Measurements from ENCODE around the gene GABRD.

Gene GABRD

GRCh38 chr1:2055911-2056575 lies 36.9 kb downstream of the GABRD start:
- H3K9me3 ChIP-seq (ENCODE audit: control insufficient read depth, insufficient read depth, low read length), result no peaks in the 10 kb centered on the region
- 0 out of 2 replicates have a peak, but pooled peaks cover 5% of the 10 kb centered on the region for H3K36me3 ChIP-seq (ENCODE audit: insufficient read depth, low read length)
- no peaks in the 10 kb centered on the region for H3K4me1 ChIP-seq (ENCODE audit: insufficient read depth, low read length)
- no peak overlapping the region for H3K9ac ChIP-seq (ENCODE audit: low read depth, low read length)

GRCh38 chr1:2056955-2057590 lies 37.9 kb downstream of the GABRD start:
- Histone ChIP-seq H3K9ac (ENCODE audit: low read depth, low read length) (no peak overlapping the region), H3K9me3 (ENCODE audit: control insufficient read depth, insufficient read depth, low read length) (no peaks in the 10 kb centered on the region), H3K4me1 (ENCODE audit: insufficient read depth, low read length) (no peaks in the 10 kb centered on the region), H3K36me3 (ENCODE audit: insufficient read depth, low read length) (0 out of 2 replicates have a peak, but pooled peaks cover 5% of the 10 kb centered on the region)

- Histone ChIP-seq H3K9ac (ENCODE audit: low read depth, low read length) (no peak overlapping the region), H3K9me3 (ENCODE audit: control insufficient read depth, insufficient read depth, low read length) (no peaks in the 10 kb centered on the region), H3K4me1 (ENCODE audit: insufficient read depth, low read length) (no peaks in the 10 kb centered on the region), H3K36me3 (ENCODE audit: insufficient read depth, low read length) (0 out of 2 replicates have a peak, but pooled peaks cover 5% of the 10 kb centered on the region)
Observed at GRCh38 chr1:2059290-2059953, 40.3 kb downstream of the GABRD start.

- Histone ChIP-seq H3K9ac (ENCODE audit: low read depth, low read length) (no peak overlapping the region), H3K4me1 (ENCODE audit: insufficient read depth, low read length) (no peaks in the 10 kb centered on the region), H3K9me3 (ENCODE audit: control insufficient read depth, insufficient read depth, low read length) (no peaks in the 10 kb centered on the region), H3K36me3 (ENCODE audit: insufficient read depth, low read length) (peaks cover 5% of the 10 kb centered on the region; the same call in 1 of the 2 replicates)
Observed at GRCh38 chr1:2060072-2060471, 40.9 kb downstream of the GABRD start.

DNA sequence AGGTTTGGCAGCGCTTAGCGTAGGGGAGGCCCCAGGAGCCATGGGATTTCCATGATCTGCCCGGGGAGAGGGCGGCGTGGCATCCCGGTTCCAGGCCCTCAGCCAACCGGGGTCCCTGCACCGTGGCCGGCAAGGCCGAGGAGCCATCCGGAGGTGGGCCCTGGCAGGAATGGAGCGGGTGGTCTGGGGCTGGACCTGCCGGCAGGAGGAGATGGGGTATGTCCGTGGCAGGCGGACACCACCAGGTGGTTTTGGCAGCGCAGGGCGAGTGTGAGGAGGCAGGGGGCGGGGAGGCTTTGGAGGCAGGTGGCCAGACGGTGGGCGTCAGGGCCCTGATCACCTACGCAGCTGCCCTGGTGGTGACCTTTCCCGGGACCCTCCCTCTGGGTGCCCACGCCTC lies 41.4 kb downstream of the GABRD start:
- Histone ChIP-seq H3K9ac (ENCODE audit: low read depth, low read length) (no peak overlapping the region), H3K4me1 (ENCODE audit: insufficient read depth, low read length) (no peaks in the 10 kb centered on the region), H3K9me3 (ENCODE audit: control insufficient read depth, insufficient read depth, low read length) (no peaks in the 10 kb centered on the region)

GRCh38 chr1:2061065-2061778 lies 42.1 kb downstream of the GABRD start:
- peaks cover 5% of the 10 kb centered on the region; the same call in 1 of the 2 replicates for H3K36me3 ChIP-seq (ENCODE audit: insufficient read depth, low read length)
- no peaks in the 10 kb centered on the region for H3K9me3 ChIP-seq (ENCODE audit: control insufficient read depth, insufficient read depth, low read length)
- H3K4me1 ChIP-seq (ENCODE audit: insufficient read depth, low read length), result no peaks in the 10 kb centered on the region
- no peak overlapping the region for H3K9ac ChIP-seq (ENCODE audit: low read depth, low read length)

More for the DNA sequence above, 41.4 kb downstream of the GABRD start:
- peaks cover 5% of the 10 kb centered on the region; the same call in 1 of the 2 replicates for H3K36me3 ChIP-seq (ENCODE audit: insufficient read depth, low read length)

DNA sequence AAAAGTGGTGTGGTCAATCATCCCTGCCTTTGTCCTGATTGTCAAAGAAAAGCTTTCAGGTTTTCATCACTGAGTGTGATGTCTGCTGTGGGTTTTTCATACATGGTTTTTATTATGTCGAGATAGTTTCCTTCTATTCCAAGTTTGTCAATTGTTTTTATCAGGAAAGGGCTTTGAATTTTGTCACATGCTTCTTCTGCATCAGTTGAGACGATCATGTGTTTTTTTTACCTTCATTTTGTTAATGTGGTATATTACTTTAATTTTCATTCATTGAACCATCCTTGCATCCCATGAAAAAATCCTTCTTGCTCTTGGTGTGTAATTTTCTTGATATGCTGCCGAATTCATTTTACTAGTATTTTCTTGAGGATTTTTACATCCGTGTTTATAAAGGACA lies 46.6 kb downstream of the GABRD start:
- no peak overlapping the region for H3K9ac ChIP-seq (ENCODE audit: low read depth, low read length)
- no peaks in the 10 kb centered on the region; the same call in 1 of the 2 replicates for H3K36me3 ChIP-seq (ENCODE audit: insufficient read depth, low read length)
- H3K4me1 ChIP-seq (ENCODE audit: insufficient read depth, low read length), result no peaks in the 10 kb centered on the region
- no peaks in the 10 kb centered on the region for H3K9me3 ChIP-seq (ENCODE audit: control insufficient read depth, insufficient read depth, low read length)

- Histone ChIP-seq H3K9me3 (ENCODE audit: control insufficient read depth, insufficient read depth, low read length) (no peaks in the 10 kb centered on the region), H3K36me3 (ENCODE audit: insufficient read depth, low read length) (no peaks in the 10 kb centered on the region; the same call in 1 of the 2 replicates), H3K9ac (ENCODE audit: low read depth, low read length) (no peak overlapping the region), H3K4me1 (ENCODE audit: insufficient read depth, low read length) (no peaks in the 10 kb centered on the region)
Observed at GRCh38 chr1:2067393-2067792, 48.2 kb downstream of the GABRD start.

- H3K4me1 ChIP-seq (ENCODE audit: insufficient read depth, low read length), result no peaks in the 10 kb centered on the region
- no peak overlapping the region for H3K9ac ChIP-seq (ENCODE audit: low read depth, low read length)
- H3K9me3 ChIP-seq (ENCODE audit: control insufficient read depth, insufficient read depth, low read length), result no peaks in the 10 kb centered on the region
- no peaks in the 10 kb centered on the region; the same call in 1 of the 2 replicates for H3K36me3 ChIP-seq (ENCODE audit: insufficient read depth, low read length)
Observed at GRCh38 chr1:2067981-2068380, 48.8 kb downstream of the GABRD start.

DNA sequence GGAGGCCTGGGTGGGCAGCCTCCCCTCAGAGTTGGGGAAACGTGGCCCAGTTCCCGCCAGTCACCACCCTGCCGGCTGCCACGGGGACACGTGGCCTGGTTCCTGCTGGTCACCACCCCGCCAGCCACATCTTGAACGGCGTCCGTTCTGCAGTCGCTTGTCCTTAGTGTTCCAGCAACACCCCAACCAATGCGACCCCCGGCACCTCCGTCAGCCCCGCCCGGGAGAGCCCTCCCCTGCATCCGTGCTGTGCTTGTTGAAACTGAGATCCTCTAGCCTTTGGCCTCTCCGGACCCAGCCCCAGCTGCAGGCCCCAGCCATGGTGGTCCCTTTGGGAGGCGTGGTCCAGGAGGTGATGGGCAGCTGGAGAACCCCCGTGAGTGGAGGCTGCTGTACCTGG lies 49.8 kb downstream of the GABRD start:
- Histone ChIP-seq H3K9ac (ENCODE audit: low read depth, low read length) (no peak overlapping the region), H3K4me1 (ENCODE audit: insufficient read depth, low read length) (no peaks in the 10 kb centered on the region), H3K9me3 (ENCODE audit: control insufficient read depth, insufficient read depth, low read length) (no peaks in the 10 kb centered on the region), H3K36me3 (ENCODE audit: insufficient read depth, low read length) (no peaks in the 10 kb centered on the region; the same call in 1 of the 2 replicates)

DNA sequence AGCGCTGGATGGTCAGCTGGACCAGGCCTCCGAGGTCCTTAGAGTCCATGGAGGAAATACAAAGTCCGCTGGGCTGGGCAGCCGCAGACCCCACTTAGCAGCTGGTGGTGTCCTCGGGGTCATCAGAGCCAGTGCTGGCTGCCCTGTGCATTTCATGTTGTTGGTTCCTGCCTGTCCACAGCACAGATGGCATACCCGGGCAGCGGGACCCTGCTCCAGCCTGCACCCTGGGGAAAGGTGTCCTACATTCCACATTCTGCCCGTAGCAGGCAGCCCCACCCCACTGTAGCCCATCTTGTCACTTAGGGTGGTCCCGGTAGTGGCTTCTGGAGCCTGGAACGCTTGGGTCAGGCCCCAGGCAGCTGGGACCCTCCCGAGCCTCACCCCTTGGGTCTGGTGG lies 50.9 kb downstream of the GABRD start:
- Histone ChIP-seq H3K9me3 (ENCODE audit: control insufficient read depth, insufficient read depth, low read length) (no peaks in the 10 kb centered on the region), H3K9ac (ENCODE audit: low read depth, low read length) (no peak overlapping the region), H3K4me1 (ENCODE audit: insufficient read depth, low read length) (no peaks in the 10 kb centered on the region)

DNA sequence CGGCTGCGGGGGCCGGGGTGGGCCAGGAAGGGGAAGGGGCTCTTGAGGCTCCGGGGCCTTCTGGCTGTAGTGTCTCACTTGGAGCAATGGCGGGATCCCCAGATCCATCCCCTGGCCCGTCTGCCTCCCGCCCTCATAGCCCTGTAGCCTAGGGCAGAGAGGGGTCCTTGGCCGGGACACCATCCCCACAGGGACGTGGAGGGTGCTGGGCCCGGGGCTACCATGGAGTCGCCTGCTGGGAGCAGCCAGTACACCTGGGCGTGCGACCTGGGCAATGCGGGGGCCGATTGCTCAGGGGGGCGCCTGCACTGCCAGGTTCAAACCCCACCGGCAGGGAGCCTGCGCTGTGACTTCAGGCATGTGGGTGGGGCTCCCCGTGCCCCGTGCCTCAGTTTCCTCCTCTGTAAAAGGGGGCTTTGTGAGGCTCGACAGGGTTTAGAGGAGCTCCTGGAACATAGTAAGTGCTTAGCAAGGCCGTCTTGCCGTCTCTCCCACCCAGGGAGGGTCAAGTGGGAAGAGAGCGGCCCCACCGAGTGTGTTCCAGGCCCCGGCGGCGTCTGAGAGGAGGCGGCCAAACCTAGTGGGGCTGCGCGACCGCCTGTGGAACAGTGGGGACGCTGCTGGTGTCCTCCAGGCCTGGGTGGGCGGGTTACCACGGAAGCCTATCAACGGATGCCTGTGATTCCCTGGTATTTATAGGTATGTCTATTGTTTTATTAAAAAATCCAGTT lies 51.8 kb downstream of the GABRD start:
- no peaks in the 10 kb centered on the region for H3K4me1 ChIP-seq (ENCODE audit: insufficient read depth, low read length)

More for the DNA sequence above, 50.9 kb downstream of the GABRD start:
- H3K36me3 ChIP-seq (ENCODE audit: insufficient read depth, low read length), result no peaks in the 10 kb centered on the region

GRCh38 chr1:2072109-2072806 lies 53.1 kb downstream of the GABRD start:
- no peaks in the 10 kb centered on the region for H3K4me1 ChIP-seq (ENCODE audit: insufficient read depth, low read length)
- peaks cover 3% of the 10 kb centered on the region for H3K36me3 ChIP-seq (ENCODE audit: insufficient read depth, low read length)
- H3K9me3 ChIP-seq (ENCODE audit: control insufficient read depth, insufficient read depth, low read length), result no peaks in the 10 kb centered on the region
- no peak overlapping the region for H3K9ac ChIP-seq (ENCODE audit: low read depth, low read length)

More for the DNA sequence above, 51.8 kb downstream of the GABRD start:
- Histone ChIP-seq H3K9ac (ENCODE audit: low read depth, low read length) (no peak overlapping the region), H3K36me3 (ENCODE audit: insufficient read depth, low read length) (no peaks in the 10 kb centered on the region), H3K9me3 (ENCODE audit: control insufficient read depth, insufficient read depth, low read length) (no peaks in the 10 kb centered on the region)

Measured in ES-I3 (cell line).